HG03442 (cell line): ENCODE measurements around the gene PLCL2.

ENCODE experiments used
- ATAC-seq: cut with Tn5 transposase; IDR thresholded peaks from one replicate; pipeline ENCODE4 v1.9.1; 2021; ENCODE audit warnings: mild to moderate bottlenecking, moderate library complexity; ENCODE audit not compliant: unreplicated experiment

Gene PLCL2

GRCh38 chr3:17038900-17039553 lies 154.3 kb downstream of the PLCL2 start:
- ATAC-seq: no peak

- no peak for ATAC-seq
Observed at GRCh38 chr3:17039594-17039993, 154.8 kb downstream of the PLCL2 start.

DNA sequence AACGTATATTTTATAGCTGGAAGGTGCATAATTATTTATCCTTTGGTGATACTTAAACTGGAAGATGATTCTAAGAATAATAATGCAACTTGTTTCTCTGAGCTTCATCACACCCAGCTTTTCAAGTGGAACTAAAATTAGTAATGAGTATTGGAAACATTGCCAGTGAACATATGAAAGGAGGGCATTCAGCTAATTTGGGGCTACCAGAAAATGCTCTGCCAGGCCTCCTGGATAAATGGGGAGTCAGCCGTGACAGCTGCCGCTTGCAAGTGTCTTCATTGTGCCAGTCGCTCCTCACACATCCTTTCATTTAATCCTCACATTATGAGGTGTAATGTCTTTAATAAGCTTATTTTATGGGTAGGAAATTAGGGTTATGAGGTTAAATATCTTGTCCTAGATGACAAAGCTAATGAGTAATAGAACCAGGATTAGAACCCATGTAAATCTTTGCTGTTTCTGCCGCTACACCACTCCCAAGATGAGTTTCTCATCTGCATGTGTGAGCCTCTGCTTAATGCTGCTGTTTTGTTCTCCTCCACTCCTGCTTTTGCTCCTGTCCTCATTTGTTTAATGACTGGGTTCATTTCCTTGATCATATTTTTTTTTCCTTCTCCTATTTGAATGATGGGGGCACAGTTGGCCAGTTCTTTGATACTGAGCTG lies 155.7 kb downstream of the PLCL2 start:
- no peak for ATAC-seq

GRCh38 chr3:17040990-17041377 lies 156.2 kb downstream of the PLCL2 start:
- no peak for ATAC-seq

- ATAC-seq: peak; percentile 93
Observed at GRCh38 chr3:17044855-17045254, 160.1 kb downstream of the PLCL2 start.

GRCh38 chr3:17045705-17046104 lies 160.9 kb downstream of the PLCL2 start:
- no peak for ATAC-seq

- ATAC-seq: no peak
Observed at GRCh38 chr3:17046623-17047022, 161.9 kb downstream of the PLCL2 start.

GRCh38 chr3:17047162-17047561 lies 162.4 kb downstream of the PLCL2 start:
- ATAC-seq: no peak

DNA sequence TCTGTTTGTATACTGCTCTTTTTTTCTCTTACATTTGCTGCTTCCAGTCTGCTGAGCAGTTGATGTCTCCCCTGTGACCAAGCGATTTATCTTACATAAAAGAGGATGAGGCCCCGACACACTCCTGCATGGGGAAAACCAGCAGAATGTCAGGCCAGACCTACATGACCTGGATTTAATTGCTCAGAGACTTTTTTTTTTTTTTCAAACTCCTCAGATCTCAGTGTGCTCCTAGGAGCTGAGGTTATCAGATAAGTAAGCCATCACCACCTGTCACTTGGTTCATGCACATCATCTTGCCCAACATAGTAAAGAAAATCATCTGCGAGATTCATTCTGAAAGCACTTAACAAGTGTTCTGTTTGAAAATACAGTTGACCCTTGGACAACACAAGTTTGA lies 163.1 kb downstream of the PLCL2 start:
- no peak for ATAC-seq

- ATAC-seq: no peak
Observed at GRCh38 chr3:17050071-17050470, 165.3 kb downstream of the PLCL2 start.

DNA sequence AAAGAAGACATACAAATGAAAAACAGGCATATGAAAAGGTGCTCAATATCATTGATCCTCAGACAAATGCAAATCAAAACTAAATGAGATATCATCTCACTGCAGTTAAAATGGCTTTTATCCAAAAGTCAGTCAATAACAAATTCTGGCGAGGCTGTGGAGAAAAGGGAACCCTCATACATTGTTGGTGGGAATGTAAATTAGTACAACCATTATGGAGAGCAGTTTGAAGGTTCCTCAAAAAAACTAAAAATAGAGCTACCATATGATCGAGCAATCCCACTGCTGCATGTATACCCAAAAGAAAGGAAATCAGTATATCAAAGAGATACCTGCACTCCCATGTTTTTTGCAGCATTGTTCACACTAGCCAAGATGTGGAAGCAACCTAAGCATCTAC lies 165.8 kb downstream of the PLCL2 start:
- ATAC-seq: no peak

DNA sequence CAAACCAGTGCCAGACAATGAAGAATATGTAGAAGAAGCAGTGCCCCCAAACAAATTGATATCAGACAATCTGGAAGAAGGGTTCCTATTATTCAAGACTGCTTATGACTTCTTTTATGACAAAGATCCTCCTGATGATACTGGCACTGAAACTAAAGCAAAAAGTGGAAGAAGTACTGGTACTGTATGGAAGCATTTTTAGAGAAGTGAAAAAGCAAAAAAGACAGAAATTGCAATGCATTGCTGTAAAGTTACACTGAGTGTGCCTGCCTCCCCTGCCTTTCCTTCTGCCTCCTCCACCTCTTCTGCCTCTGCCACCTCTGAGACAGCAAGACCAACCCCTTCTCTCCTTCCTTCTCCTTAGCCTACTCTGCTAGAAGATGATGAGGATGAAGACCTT lies 167.6 kb downstream of the PLCL2 start:
- peak; percentile 52 for ATAC-seq

- ATAC-seq: no peak
Observed at GRCh38 chr3:17054301-17054981, 169.7 kb downstream of the PLCL2 start.

GRCh38 chr3:17054982-17055343 lies 170.2 kb downstream of the PLCL2 start:
- no peak for ATAC-seq

- peak; percentile 82 for ATAC-seq
Observed at GRCh38 chr3:17055374-17056276, 170.9 kb downstream of the PLCL2 start.

DNA sequence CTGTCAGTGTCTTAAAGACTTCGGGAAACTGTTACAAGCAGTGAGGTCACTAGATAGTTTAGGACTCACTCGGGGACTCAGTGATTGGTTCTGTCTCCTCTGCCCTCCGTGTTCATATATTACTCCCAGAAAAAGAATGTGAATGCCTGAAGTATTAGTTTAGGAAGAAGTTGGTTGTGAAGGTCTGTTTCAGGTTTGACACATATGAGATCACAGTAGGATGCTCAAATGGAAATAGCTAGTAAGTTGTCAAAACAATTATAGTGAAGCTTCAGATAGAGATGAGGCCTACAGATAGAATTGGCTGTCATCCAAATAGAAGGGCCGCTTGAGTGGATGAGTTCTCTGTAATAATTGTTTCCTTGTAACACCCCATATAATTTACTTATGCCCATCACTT lies 172.6 kb downstream of the PLCL2 start:
- no peak for ATAC-seq

DNA sequence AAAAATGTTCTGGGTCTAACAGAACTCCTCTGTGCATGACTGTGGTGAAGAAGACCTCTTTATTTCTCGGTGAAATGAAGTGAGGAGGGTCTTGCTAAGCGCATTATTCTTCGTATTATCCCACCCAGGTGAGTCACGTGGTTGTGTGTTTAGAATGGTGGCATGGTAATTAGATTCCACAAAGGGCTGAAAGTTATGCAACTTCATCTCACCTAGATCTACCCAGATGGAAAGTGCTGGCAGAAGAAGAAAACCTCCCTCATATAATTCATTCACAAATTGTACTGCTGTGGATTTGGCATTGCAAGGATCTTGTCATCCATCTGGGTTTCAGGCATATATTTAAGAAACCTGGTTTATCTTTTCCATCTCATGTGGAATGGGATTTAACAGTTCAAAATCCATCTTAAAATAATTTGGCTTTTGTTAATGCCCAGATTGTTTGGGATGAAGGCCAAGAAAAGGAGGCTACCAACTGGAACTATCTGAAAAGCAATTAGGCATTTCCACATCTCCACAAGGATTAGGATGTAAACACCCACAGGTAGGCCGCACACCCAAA lies 175.3 kb downstream of the PLCL2 start:
- ATAC-seq: no peak

DNA sequence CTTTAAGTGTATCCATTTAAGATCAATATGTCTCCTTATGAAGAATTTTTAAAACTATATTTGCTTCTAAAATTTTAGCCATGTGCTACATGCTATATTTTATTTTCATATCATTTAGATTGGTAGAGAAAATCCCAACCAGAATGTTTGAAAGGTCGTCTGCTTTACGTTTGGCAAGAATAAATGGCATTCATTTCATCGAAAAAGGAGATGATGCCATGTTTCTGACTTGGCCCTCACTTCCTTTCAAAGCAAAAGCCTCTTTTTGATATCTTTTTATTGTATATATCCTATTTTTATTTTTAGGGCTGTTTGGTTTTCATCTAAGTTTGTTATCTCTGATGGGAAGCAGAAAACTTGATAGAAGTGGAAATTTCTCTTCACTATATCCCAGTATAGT lies 176.2 kb downstream of the PLCL2 start:
- ATAC-seq: no peak

GRCh38 chr3:17062736-17063135 lies 178.0 kb downstream of the PLCL2 start:
- no peak for ATAC-seq

GRCh38 chr3:17063596-17063995 lies 178.8 kb downstream of the PLCL2 start:
- ATAC-seq: no peak

DNA sequence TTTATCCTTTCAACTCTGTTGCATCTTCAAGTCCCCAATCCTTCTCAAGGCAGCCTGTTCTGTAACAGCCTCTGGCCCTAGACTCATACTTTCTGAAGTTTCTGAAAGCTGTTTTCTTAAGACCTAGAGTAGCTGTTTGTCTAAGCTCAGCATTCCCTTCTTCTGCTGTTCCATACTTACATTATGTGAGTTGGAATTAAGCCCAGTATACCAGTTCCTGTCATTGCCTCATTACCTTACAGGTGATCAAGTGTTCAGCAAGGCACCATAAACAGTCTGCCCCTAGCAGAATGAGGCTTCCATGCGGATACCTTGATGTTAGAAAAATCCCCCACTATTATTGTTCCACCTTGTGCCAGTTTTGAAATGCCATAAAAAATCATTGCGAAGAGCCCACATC lies 180.6 kb downstream of the PLCL2 start:
- no peak for ATAC-seq
